HepG2 (cell line): ENCODE measurements around the gene NDUFAF5. TPM values are rescaled to one million over a fixed set of nuclear protein-coding genes. Genes with fewer than 3 reads are reported as not detected.

Experiments
- BCL6 ChIP-seq: IDR thresholded peaks from 2 replicates; pipeline ENCODE4 v1.6.1; 2016; ENCODE audit warnings: missing genetic modification reagents, missing compliant biosample characterization
- CHD4 ChIP-seq: fragments of 200-600 bp; sonication (generic); IDR thresholded peaks from 2 replicates; pipeline ENCODE4 v1.7.0; 2017; ENCODE audit warnings: mild to moderate bottlenecking, low read length, borderline replicate concordance
- ETV6 ChIP-seq: sonication (generic); formaldehyde crosslinking; conservative IDR thresholded peaks from 2 replicates; pipeline ENCODE4 v1.4.0; 2020; ENCODE audit warnings: missing genetic modification reagents
- GABPB1 ChIP-seq: IDR thresholded peaks from 2 replicates; pipeline ENCODE4 v1.6.1; 2016; ENCODE audit warnings: mild to moderate bottlenecking, missing genetic modification reagents, moderate library complexity, missing compliant biosample characterization
- HES4 ChIP-seq: sonication (generic); formaldehyde crosslinking; IDR thresholded peaks from 2 replicates; pipeline ENCODE4 v1.9.0; 2021; ENCODE audit warnings: mild to moderate bottlenecking, missing genetic modification reagents, borderline replicate concordance
- HHEX ChIP-seq: IDR thresholded peaks from 2 replicates; pipeline ENCODE4 v1.6.1; 2016; ENCODE audit warnings: control low read depth
- IRX3 ChIP-seq: sonication (generic); formaldehyde crosslinking; IDR thresholded peaks from 2 replicates; pipeline ENCODE4 v1.8.1; 2023; ENCODE audit warnings: mild to moderate bottlenecking, low read depth, missing genetic modification reagents, borderline replicate concordance
- KDM2A ChIP-seq: sonication (generic); formaldehyde crosslinking; IDR thresholded peaks from 2 replicates; pipeline ENCODE4 v1.4.0; 2020; ENCODE audit warnings: low read depth, missing genetic modification reagents, borderline replicate concordance
- KDM4B ChIP-seq: sonication (generic); formaldehyde crosslinking; IDR thresholded peaks from 2 replicates; pipeline ENCODE4 v1.4.0; 2020; ENCODE audit warnings: missing genetic modification reagents
- MXD3 ChIP-seq: IDR thresholded peaks from 2 replicates; pipeline ENCODE4 v1.6.1; 2016; ENCODE audit warnings: mild to moderate bottlenecking, missing biosample characterization, missing genetic modification reagents
- NR1H2 ChIP-seq: sonication (generic); formaldehyde crosslinking; IDR thresholded peaks from 2 replicates; pipeline ENCODE4 v1.8.1; 2022; ENCODE audit warnings: low read depth, missing genetic modification reagents, borderline replicate concordance
- SALL2 ChIP-seq: sonication (generic); formaldehyde crosslinking; IDR thresholded peaks from 2 replicates; pipeline ENCODE4 v1.8.1; 2023; ENCODE audit warnings: mild to moderate bottlenecking, missing genetic modification reagents, inconsistent platforms
- SIN3A ChIP-seq: IDR thresholded peaks from 2 replicates; pipeline ENCODE4 v1.6.1; 2011; ENCODE audit warnings: low read depth, mild to moderate bottlenecking, control low read depth, low read length, borderline replicate concordance
- SNAPC5 ChIP-seq: sonication (generic); formaldehyde crosslinking; IDR thresholded peaks from 2 replicates; pipeline ENCODE4 v1.8.1; 2023; ENCODE audit warnings: mild to moderate bottlenecking, missing genetic modification reagents, borderline replicate concordance
- TBL1XR1 ChIP-seq: fragments of 150-350 bp; IDR thresholded peaks from 2 replicates; pipeline ENCODE4 v1.6.1; 2014; ENCODE audit warnings: borderline replicate concordance, low read length; ENCODE audit not compliant: partially characterized antibody
- TGIF2 ChIP-seq: IDR thresholded peaks from 2 replicates; pipeline ENCODE4 v1.6.1; 2016; ENCODE audit warnings: control low read depth, missing compliant biosample characterization
- ZNF24 ChIP-seq: fragments of 450-650 bp; IDR thresholded peaks from 2 replicates; pipeline ENCODE4 v1.6.1; 2017; ENCODE audit warnings: antibody characterized with exemption, mild to moderate bottlenecking
- ZNF296 ChIP-seq: sonication (generic); formaldehyde crosslinking; conservative IDR thresholded peaks from 2 replicates; pipeline ENCODE4 v1.5.0; 2020; ENCODE audit warnings: mild to moderate bottlenecking, missing genetic modification reagents
- ZNF543 ChIP-seq: sonication (generic); formaldehyde crosslinking; IDR thresholded peaks from 2 replicates; pipeline ENCODE4 v1.4.0; 2020; ENCODE audit warnings: mild to moderate bottlenecking, missing genetic modification reagents
- ZNF670 ChIP-seq: sonication (generic); formaldehyde crosslinking; IDR thresholded peaks from 2 replicates; pipeline ENCODE4 v1.8.0; 2022; ENCODE audit warnings: mild to moderate bottlenecking, missing genetic modification reagents, borderline replicate concordance
- ZNF747 ChIP-seq: sonication (generic); formaldehyde crosslinking; IDR thresholded peaks from 2 replicates; pipeline ENCODE4 v1.8.1; 2023; ENCODE audit warnings: missing genetic modification reagents, mild to moderate bottlenecking, borderline replicate concordance
- polyA plus RNA-seq, 8 experiments: library from polyadenylated mRNA; depleted of rRNA in 3 of 8; stranded (reverse) in 7 of 8; unstranded in 1 of 8; fragments of >200 nt; fragmentation: Illumina TruSeq in 4 of 8; extraction: Trizol in 4 of 8; gene quantifications; 2 replicates each; pipeline versions ENCODE4 v1.2.1 to v1.2.3, GENCODE V29; 2011 to 2016; ENCODE audit warnings: low read depth in 4 of 8, missing spikeins in 1 of 8, mixed read lengths in 1 of 8; ENCODE audit not compliant: insufficient read depth in 1 of 8
- total RNA-seq, 5 experiments: library from RNA; depleted of rRNA; stranded (reverse); fragments of >200 nt; fragmentation: Illumina TruSeq; extraction: Trizol; gene quantifications; 2 replicates each; pipeline ENCODE4 v1.2.3, GENCODE V29; 2016; ENCODE audit warnings: low read depth in 1 of 5
- TF ChIP-seq, protein P1 (sequence below): IDR thresholded peaks from 2 replicates; pipeline ENCODE4 v1.6.1; 2016; ENCODE audit warnings: missing compliant biosample characterization, missing genetic modification reagents, borderline replicate concordance
- TF ChIP-seq, protein P2 (sequence below): sonication (generic); formaldehyde crosslinking; IDR thresholded peaks from 2 replicates; pipeline ENCODE4 v1.5.0; 2020; ENCODE audit warnings: mild to moderate bottlenecking, missing genetic modification reagents, moderate library complexity
- TF ChIP-seq, protein P3 (sequence below): sonication (generic); formaldehyde crosslinking; IDR thresholded peaks from 2 replicates; pipeline ENCODE4 v1.4.0; 2020; ENCODE audit warnings: missing genetic modification reagents

NDUFAF5 gene
- total and polyA plus RNA-seq, 2 of the 13 experiments (the other 11 are each of a cell fraction or from before 2014, with no cell fraction given): 23.1 to 66.7 TPM

DNA sequence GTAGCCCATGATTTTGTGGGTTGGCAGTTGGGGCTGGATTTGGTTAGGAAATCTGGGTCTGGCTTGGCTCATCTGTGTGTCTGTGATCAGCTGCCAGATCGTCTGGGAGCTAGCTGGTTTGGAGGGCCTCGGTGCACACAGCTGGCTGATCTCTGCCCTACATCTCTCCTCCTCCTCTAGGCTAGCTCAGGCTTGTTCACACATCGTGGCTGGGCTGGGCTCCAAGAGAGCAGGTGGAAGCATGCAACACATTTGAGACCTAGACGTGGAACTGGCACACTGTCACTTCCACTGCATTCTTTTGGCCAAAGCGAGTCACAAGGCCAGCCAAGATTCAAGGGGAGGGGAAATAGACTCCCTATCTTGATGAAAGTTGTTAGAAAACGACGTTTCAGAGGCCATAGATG, 15.9 kb downstream of the NDUFAF5 start (continued):
- TF ChIP-seq CHD4 (no peak), ZNF747 (CRISPR knock-in tag) (no peak), TBL1XR1 (no peak), ETV6 (no peak), ZNF670 (no peak), HES4 (no peak), ZNF296 (no peak), GABPB1 (CRISPR knock-in tag) (no peak), NR1H2 (CRISPR knock-in tag) (no peak), HHEX (CRISPR knock-in tag) (no peak), SALL2 (CRISPR knock-in tag) (no peak), TGIF2 (CRISPR knock-in tag) (peak; percentile 67; the same call in 1 of the 2 replicates), BCL6 (CRISPR knock-in tag) (peak; percentile 19; the same call in 1 of the 2 replicates), KDM2A (peak; percentile 35; the same call in 1 of the 2 replicates), ZNF24 (no peak), SIN3A (no peak), IRX3 (CRISPR knock-in tag) (peak; percentile 57; the same call in 1 of the 2 replicates), KDM4B (peak; percentile 31; the same call in 1 of the 2 replicates), SNAPC5 (CRISPR knock-in tag) (no peak), ZNF543 (CRISPR knock-in tag) (peak; percentile 34; the same call in 1 of the 2 replicates), MXD3 (CRISPR knock-in tag) (no peak; the same call in 1 of the 2 replicates)
- TF ChIP-seq, protein P1, sequence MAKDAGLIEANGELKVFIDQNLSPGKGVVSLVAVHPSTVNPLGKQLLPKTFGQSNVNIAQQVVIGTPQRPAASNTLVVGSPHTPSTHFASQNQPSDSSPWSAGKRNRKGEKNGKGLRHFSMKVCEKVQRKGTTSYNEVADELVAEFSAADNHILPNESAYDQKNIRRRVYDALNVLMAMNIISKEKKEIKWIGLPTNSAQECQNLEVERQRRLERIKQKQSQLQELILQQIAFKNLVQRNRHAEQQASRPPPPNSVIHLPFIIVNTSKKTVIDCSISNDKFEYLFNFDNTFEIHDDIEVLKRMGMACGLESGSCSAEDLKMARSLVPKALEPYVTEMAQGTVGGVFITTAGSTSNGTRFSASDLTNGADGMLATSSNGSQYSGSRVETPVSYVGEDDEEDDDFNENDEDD: peak; percentile 90; the same call in 1 of the 2 replicates
- TF ChIP-seq, protein P2, sequence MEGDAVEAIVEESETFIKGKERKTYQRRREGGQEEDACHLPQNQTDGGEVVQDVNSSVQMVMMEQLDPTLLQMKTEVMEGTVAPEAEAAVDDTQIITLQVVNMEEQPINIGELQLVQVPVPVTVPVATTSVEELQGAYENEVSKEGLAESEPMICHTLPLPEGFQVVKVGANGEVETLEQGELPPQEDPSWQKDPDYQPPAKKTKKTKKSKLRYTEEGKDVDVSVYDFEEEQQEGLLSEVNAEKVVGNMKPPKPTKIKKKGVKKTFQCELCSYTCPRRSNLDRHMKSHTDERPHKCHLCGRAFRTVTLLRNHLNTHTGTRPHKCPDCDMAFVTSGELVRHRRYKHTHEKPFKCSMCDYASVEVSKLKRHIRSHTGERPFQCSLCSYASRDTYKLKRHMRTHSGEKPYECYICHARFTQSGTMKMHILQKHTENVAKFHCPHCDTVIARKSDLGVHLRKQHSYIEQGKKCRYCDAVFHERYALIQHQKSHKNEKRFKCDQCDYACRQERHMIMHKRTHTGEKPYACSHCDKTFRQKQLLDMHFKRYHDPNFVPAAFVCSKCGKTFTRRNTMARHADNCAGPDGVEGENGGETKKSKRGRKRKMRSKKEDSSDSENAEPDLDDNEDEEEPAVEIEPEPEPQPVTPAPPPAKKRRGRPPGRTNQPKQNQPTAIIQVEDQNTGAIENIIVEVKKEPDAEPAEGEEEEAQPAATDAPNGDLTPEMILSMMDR (CRISPR knock-in tag): peak; percentile 12; the same call in 1 of the 2 replicates
- TF ChIP-seq, protein P3, sequence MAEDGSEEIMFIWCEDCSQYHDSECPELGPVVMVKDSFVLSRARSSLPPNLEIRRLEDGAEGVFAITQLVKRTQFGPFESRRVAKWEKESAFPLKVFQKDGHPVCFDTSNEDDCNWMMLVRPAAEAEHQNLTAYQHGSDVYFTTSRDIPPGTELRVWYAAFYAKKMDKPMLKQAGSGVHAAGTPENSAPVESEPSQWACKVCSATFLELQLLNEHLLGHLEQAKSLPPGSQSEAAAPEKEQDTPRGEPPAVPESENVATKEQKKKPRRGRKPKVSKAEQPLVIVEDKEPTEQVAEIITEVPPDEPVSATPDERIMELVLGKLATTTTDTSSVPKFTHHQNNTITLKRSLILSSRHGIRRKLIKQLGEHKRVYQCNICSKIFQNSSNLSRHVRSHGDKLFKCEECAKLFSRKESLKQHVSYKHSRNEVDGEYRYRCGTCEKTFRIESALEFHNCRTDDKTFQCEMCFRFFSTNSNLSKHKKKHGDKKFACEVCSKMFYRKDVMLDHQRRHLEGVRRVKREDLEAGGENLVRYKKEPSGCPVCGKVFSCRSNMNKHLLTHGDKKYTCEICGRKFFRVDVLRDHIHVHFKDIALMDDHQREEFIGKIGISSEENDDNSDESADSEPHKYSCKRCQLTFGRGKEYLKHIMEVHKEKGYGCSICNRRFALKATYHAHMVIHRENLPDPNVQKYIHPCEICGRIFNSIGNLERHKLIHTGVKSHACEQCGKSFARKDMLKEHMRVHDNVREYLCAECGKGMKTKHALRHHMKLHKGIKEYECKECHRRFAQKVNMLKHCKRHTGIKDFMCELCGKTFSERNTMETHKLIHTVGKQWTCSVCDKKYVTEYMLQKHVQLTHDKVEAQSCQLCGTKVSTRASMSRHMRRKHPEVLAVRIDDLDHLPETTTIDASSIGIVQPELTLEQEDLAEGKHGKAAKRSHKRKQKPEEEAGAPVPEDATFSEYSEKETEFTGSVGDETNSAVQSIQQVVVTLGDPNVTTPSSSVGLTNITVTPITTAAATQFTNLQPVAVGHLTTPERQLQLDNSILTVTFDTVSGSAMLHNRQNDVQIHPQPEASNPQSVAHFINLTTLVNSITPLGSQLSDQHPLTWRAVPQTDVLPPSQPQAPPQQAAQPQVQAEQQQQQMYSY (CRISPR knock-in tag): no peak
